Measurements from ENCODE around the gene P2RX5. TPM values are rescaled to one million over a fixed set of nuclear protein-coding genes. Genes with fewer than 3 reads are reported as not detected.

P2RX5 gene
- total RNA-seq, 4 donors from 2014 or later, result 0.96 to 2.0 TPM; not detected in 2

DNA sequence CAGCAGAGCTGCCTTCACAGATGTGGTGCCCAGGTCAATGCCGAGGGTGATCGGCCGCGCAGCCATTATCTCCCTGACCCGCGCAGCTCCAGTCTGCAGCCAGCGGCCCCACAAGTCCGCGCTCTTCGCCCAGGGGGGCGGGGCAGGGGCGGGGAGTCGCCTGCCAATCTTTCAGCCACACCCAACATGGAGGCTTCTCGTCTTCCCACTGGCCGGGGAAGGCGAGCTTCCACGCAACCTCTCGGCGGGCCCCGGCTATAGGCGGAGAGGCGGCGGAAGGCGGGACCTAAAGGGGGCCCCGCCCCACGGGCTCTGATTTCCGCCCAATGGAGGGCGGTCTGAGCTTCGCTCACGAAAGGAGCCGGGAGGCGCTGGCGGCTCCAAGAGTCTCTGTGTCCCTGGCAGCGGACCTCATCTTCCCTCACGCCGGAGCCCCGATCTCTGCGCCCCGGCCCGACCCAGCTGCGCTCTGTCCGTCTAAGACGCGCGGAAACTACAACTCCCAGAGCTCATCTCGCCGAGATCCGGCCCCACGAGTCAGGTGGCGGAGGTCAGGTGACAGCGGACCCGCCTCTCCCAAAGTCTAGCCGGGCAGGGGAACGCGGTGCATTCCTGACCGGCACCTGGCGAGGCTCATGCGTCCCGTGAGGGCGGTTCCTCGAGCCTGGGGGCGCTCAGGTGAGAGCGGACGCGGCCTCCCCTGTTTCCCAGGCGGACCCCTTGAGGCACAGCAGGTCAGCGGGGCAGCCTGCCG, 59.6 kb downstream of the P2RX5 start, which contains the start of the genes CTNS and SHPK:
CTNS (plus strand) TSS at position 607 of the 754 bp plus-strand sequence. CDS start 3,447 bp downstream, outside the sequence.
SHPK (minus strand) TSS at position 97 of the 754 bp plus-strand sequence; CDS start at position 66, 31 bp downstream.
- Histone ChIP-seq H3K4me1 (peaks cover 0 to 48% (median 19%) of the 10 kb centered on the region in 3 donors), H3K36me3 (peaks cover 0 to 31% of the 10 kb centered on the region in 2 donors), H3K27me3 (no peaks in the 10 kb centered on the region), H3K9me3 (no peaks in the 10 kb centered on the region), H3K4me3 (peak within 1 kb of the TSS; percentile 59), H3K27ac (peak within 1 kb of the TSS; percentile 72 to 94 (median 92))
- peak; percentile 99 for ATAC-seq
- 0% methylated on average over 1 of the region's 68 CpGs; no CpG with 5 or more reads in 1 of the 2 donors for WGBS, 2 donors (ENCODE audit: low coverage in 1 of 2)
- TF ChIP-seq, protein P1, sequence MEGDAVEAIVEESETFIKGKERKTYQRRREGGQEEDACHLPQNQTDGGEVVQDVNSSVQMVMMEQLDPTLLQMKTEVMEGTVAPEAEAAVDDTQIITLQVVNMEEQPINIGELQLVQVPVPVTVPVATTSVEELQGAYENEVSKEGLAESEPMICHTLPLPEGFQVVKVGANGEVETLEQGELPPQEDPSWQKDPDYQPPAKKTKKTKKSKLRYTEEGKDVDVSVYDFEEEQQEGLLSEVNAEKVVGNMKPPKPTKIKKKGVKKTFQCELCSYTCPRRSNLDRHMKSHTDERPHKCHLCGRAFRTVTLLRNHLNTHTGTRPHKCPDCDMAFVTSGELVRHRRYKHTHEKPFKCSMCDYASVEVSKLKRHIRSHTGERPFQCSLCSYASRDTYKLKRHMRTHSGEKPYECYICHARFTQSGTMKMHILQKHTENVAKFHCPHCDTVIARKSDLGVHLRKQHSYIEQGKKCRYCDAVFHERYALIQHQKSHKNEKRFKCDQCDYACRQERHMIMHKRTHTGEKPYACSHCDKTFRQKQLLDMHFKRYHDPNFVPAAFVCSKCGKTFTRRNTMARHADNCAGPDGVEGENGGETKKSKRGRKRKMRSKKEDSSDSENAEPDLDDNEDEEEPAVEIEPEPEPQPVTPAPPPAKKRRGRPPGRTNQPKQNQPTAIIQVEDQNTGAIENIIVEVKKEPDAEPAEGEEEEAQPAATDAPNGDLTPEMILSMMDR (IDR thresholded peaks at IDR 0.05), result no peak
- TF ChIP-seq POLR2AphosphoS5 (IDR thresholded peaks at IDR 0.05) (peak; percentile 72), EP300 (IDR thresholded peaks at IDR 0.05) (no peak), POLR2A (IDR thresholded peaks at IDR 0.05) (peak; percentile 40 to 57)

DNA sequence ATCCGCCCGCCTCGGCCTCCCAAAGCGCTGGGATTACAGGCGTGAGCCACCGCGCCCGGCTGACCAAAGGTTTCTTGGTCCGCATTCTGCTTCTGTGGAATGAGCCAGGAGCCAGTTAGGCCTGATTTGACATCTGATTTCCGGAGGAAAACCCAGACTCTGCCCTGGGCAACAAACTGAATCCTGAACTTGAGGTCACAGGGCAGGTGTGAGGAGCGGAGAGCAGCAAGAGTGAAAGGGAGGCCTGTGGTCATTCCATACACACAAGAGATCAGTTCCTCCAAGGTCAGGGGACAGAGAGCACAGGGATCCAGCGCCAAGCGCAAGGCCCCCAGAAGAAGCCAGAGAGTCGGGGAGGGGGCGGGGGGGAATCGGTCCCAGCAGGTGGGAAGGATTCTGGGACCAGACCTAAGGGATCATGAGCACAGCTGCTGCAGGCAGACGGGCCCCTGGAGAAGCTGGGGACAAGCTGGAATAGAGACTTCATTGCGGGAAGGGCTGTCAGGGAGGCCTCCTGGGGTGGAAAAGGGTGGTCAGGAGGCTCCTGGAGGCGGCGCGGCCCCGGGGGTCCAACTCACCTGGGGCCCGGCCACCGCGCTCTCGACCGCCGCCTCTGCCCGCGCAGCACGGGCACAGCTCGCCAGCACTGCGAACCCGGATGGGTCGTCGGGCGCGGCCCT, 60.3 kb downstream of the P2RX5 start:
- Histone ChIP-seq H3K4me1 (peaks cover 0 to 48% (median 19%) of the 10 kb centered on the region in 3 donors), H3K27ac (peak overlapping the region; percentile 0 to 94 (median 92)), H3K36me3 (peaks cover 0 to 34% of the 10 kb centered on the region in 2 donors), H3K27me3 (no peaks in the 10 kb centered on the region), H3K9me3 (no peaks in the 10 kb centered on the region), H3K4me3 (peak overlapping the region; percentile 59)
- WGBS, 2 donors (ENCODE audit: low coverage in 1 of 2), result 0% methylated on average over 6 of the region's 38 CpGs; no CpG with 5 or more reads in 1 of the 2 donors
- ATAC-seq, result no peak
- TF ChIP-seq POLR2A (IDR thresholded peaks at IDR 0.05), result no peak
- TF ChIP-seq, protein P1 (IDR thresholded peaks at IDR 0.05), result peak in 1 of 4 experiments; percentile 10

DNA sequence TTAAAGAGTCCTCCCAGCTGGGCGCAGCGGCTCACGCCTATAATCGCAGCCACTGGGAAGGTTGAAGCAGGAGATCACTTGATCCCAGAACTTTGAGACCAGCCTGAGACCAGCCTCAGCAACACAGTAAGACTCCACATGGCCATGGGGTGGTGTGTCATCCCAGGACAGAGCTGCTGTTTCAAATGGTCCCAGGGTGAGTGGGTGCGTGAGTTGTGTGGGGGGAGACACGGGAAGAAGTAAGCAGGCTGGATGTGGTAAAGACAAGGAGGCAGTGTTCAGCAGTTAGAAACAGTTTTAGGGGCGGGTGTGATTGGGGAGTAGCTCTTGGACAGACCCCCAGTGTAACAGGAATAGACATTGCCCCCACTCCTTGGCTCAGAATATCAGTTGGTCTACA, 63.7 kb downstream of the P2RX5 start:
- peaks cover 0 to 52% of the 10 kb centered on the region in 2 donors for H3K36me3 ChIP-seq
- peaks cover 0 to 35% (median 12%) of the 10 kb centered on the region in 3 donors for H3K4me1 ChIP-seq
- no peak for ATAC-seq
- 78% methylated on average over 3 of the region's 7 CpGs; no CpG with 5 or more reads in 1 of the 2 donors for WGBS, 2 donors (ENCODE audit: low coverage in 1 of 2)
- no peaks in the 10 kb centered on the region for H3K9me3 ChIP-seq
- H3K4me3 ChIP-seq, result no peak overlapping the region
- no peak overlapping the region for H3K27ac ChIP-seq
- no peaks in the 10 kb centered on the region for H3K27me3 ChIP-seq
- no peak for TF ChIP-seq POLR2AphosphoS5 (IDR thresholded peaks at IDR 0.05)
- TF ChIP-seq, protein P1 (IDR thresholded peaks at IDR 0.05), result no peak
- no peak for TF ChIP-seq POLR2A (IDR thresholded peaks at IDR 0.05)
- TF ChIP-seq EP300 (IDR thresholded peaks at IDR 0.05), result no peak

DNA sequence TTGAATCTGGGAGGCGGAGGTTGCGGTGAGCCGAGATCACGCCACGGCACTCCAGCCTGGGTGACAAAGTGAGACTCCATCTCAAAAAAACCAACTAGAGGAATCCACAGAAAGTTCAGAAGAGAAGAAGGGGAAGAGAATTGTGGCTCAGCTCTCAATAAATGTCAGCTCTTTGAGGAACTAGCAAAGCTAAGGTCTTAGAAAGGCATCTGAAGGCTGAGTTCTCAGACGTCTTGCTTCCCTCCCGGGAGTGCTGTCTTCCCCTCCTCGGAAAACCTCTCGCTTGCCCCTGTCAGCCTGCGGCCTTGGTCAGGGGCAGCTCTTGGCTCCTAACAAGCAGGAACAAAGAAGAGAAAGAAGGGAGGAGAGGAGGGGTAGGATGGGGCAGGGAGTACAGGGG, 65.2 kb downstream of the P2RX5 start:
- peaks cover 0 to 29% (median 8%) of the 10 kb centered on the region in 3 donors for H3K4me1 ChIP-seq
- 88 to 94% methylated on average over 9 to 10 of the region's 10 CpGs for WGBS, 2 donors (ENCODE audit: low coverage in 1 of 2)
- no peak for ATAC-seq
- H3K9me3 ChIP-seq, result no peaks in the 10 kb centered on the region
- TF ChIP-seq POLR2A (IDR thresholded peaks at IDR 0.05) (no peak), EP300 (IDR thresholded peaks at IDR 0.05) (no peak), POLR2AphosphoS5 (IDR thresholded peaks at IDR 0.05) (no peak)
- TF ChIP-seq, protein P1 (IDR thresholded peaks at IDR 0.05), result no peak
- no peak overlapping the region for H3K4me3 ChIP-seq
- no peak overlapping the region for H3K27ac ChIP-seq
- H3K27me3 ChIP-seq, result no peaks in the 10 kb centered on the region
- H3K36me3 ChIP-seq, result peaks cover 0 to 67% of the 10 kb centered on the region in 2 donors

All from gastroesophageal sphincter (tissue), 4 donors.